ENCODE data around the gene MAML2. TPM values are rescaled to one million over a fixed set of nuclear protein-coding genes. Genes with fewer than 3 reads are reported as not detected.

MAML2 gene
- polyA plus RNA-seq, 1 of the 3 experiments (the other 2 are of a cell fraction), result 20.1 TPM

GRCh38 chr11:95939091-95939490, 403.9 kb downstream of the MAML2 start:
- Histone ChIP-seq H3K4me1 (ENCODE audit: control insufficient read depth in 1 of 2, insufficient read depth in 2 of 2, low read depth in 1 of 2, low read length in 1 of 2) (no peaks in the 10 kb centered on the region), H4K20me1 (ENCODE audit: insufficient read depth) (no peaks in the 10 kb centered on the region), H3K27ac (ENCODE audit: low read depth in 2 of 2, low read length in 1 of 2) (no peak overlapping the region), H3K9me3 (no peaks in the 10 kb centered on the region), H3K9me2 (no peaks in the 10 kb centered on the region), H3K4me2 (no peak overlapping the region), H3F3A (replicated peaks; ENCODE audit: insufficient read depth) (peaks cover 8% of the 10 kb centered on the region), H3K4me3 (ENCODE audit: low read depth in 2 of 2, low read length in 1 of 2) (no peak overlapping the region), H3K36me3 (replicated peaks in 1 of 2; ENCODE audit: control insufficient read depth in 1 of 2, insufficient read depth in 2 of 2, low read length in 1 of 2) (no peaks in the 10 kb centered on the region), H3K9ac (no peak overlapping the region), H3K79me2 (ENCODE audit: insufficient read depth) (no peaks in the 10 kb centered on the region), H2AFZ (ENCODE audit: low read depth) (no peak overlapping the region), H3K27me3 (ENCODE audit: insufficient read depth) (no peaks in the 10 kb centered on the region)
- no peak for DNase-seq
- no peak for TF ChIP-seq EZH2phosphoT487 (IDR thresholded peaks at IDR 0.05; ENCODE audit: borderline replicate concordance, low read depth)
- no peak for TF ChIP-seq RXRA (IDR thresholded peaks at IDR 0.05; ENCODE audit: borderline replicate concordance, low read depth)
- TF ChIP-seq FOXM1 (IDR thresholded peaks at IDR 0.05; ENCODE audit: low read depth), result no peak
- no peak for TF ChIP-seq ELF1 (IDR thresholded peaks at IDR 0.05)
- no peak for TF ChIP-seq GATA2 (CRISPR knock-in tag; IDR thresholded peaks at IDR 0.05)
- TF ChIP-seq MXI1 (IDR thresholded peaks at IDR 0.05; ENCODE audit: low read depth, low read length), result no peak
- ChIA-PET POLR2A (no interaction called here), CTCF (no interaction called here)
- 93% methylated on average over 6 of the region's 6 CpGs for WGBS (ENCODE audit: low lambda C conversion rate)

- Histone ChIP-seq H3K4me1 (ENCODE audit: control insufficient read depth in 1 of 2, insufficient read depth in 2 of 2, low read depth in 1 of 2, low read length in 1 of 2) (no peaks in the 10 kb centered on the region), H3K9me2 (no peaks in the 10 kb centered on the region), H3K36me3 (replicated peaks in 1 of 2; ENCODE audit: control insufficient read depth in 1 of 2, insufficient read depth in 2 of 2, low read length in 1 of 2) (no peaks in the 10 kb centered on the region), H3K9ac (no peak overlapping the region), H3K9me3 (no peaks in the 10 kb centered on the region), H3K79me2 (ENCODE audit: insufficient read depth) (no peaks in the 10 kb centered on the region), H3K4me3 (ENCODE audit: low read depth in 2 of 2, low read length in 1 of 2) (no peak overlapping the region), H3K4me2 (no peak overlapping the region), H4K20me1 (ENCODE audit: insufficient read depth) (no peaks in the 10 kb centered on the region), H3K27ac (ENCODE audit: low read depth in 2 of 2, low read length in 1 of 2) (no peak overlapping the region), H3K27me3 (ENCODE audit: insufficient read depth) (no peaks in the 10 kb centered on the region), H2AFZ (ENCODE audit: low read depth) (no peak overlapping the region), H3F3A (replicated peaks; ENCODE audit: insufficient read depth) (peaks cover 8% of the 10 kb centered on the region)
- no peak for DNase-seq
- CTCF ChIA-PET, result no interaction called here
- TF ChIP-seq SMC3 (IDR thresholded peaks at IDR 0.05; ENCODE audit: low read depth, low read length) (no peak), CTCF (IDR thresholded peaks at IDR 0.05) (no peak), NRF1 (IDR thresholded peaks at IDR 0.05; ENCODE audit: low read depth, low read length) (no peak), RXRA (IDR thresholded peaks at IDR 0.05; ENCODE audit: borderline replicate concordance, low read depth) (no peak), USF1 (IDR thresholded peaks at IDR 0.05; ENCODE audit: borderline replicate concordance, low read depth) (no peak), NFIC (IDR thresholded peaks at IDR 0.05; ENCODE audit: borderline replicate concordance) (no peak), GATA2 (CRISPR knock-in tag; IDR thresholded peaks at IDR 0.05) (no peak), IRF3 (IDR thresholded peaks at IDR 0.05; ENCODE audit: low read depth, low read length) (no peak), RCOR1 (IDR thresholded peaks at IDR 0.05; ENCODE audit: low read length) (no peak), FOSL2 (IDR thresholded peaks at IDR 0.05; ENCODE audit: borderline replicate concordance, low read depth) (no peak), CHD2 (IDR thresholded peaks at IDR 0.05; ENCODE audit: low read length, partially characterized antibody) (no peak), TCF12 (IDR thresholded peaks at IDR 0.05) (no peak), SIN3A (IDR thresholded peaks at IDR 0.05; ENCODE audit: borderline replicate concordance, low read depth, low read length) (no peak)
- POLR2A ChIA-PET, result no interaction called here
Observed at GRCh38 chr11:95937358-95937757, 405.6 kb downstream of the MAML2 start.

Measured in SK-N-SH (cell line).